GM12892 (cell line): ENCODE data around the gene TNFRSF9.

Experiments
- POLR2A ChIP-seq: IDR thresholded peaks from 2 replicates; pipeline ENCODE4 v1.6.1; 2011; ENCODE audit warnings: low read depth, low read length, control low read depth
- POLR2AphosphoS5 ChIP-seq: IDR thresholded peaks from 2 replicates; pipeline ENCODE4 v1.6.1; 2011; ENCODE audit warnings: low read depth, low read length, control low read depth
- TAF1 ChIP-seq: IDR thresholded peaks from 2 replicates; pipeline ENCODE4 v1.6.1; 2011; ENCODE audit warnings: low read depth, mild to moderate bottlenecking, control low read depth, low read length, borderline replicate concordance

DNA sequence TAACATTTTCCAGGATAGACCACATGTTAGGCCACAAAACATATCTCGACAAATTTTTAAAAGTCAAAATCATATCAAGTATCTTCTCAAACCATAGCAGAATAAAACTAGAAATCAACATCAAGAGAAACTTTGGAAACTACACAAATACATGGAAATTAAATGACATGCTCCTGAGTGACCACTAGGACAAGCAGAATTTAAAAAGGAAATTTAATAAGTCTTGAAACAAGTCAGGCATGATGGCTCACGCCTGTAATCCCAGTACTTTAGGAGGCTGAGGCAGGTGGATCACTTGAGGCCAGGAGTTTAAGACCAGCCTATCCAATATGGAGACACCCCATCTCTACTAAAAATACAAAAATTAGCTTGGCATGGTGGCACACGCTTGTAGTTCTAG, 61.4 kb downstream of the TNFRSF9 start:
- TF ChIP-seq TAF1 (no peak), POLR2A (no peak), POLR2AphosphoS5 (no peak)
